HEK293T (cell line): ENCODE measurements around the gene ACP5.
A peak's percentile ranks its signal among the peaks of the same experiment; 100 is the strongest.

Source experiments
- CTCF ChIA-PET: fragments of 350-600 bp; formaldehyde crosslinking; extraction: SDS; loops from one replicate; lab custom pipeline; 2021; ENCODE audit warnings: antibody characterized with exemption, inconsistent platforms; lab: Yijun Ruan, JAX
- POLR2A ChIA-PET: fragments of 350-600 bp; formaldehyde crosslinking; extraction: SDS; loops from one replicate; lab custom pipeline; 2020; ENCODE audit warnings: antibody characterized with exemption, inconsistent platforms; lab: Yijun Ruan, JAX
- DNase-seq: peaks from one replicate; pipeline ENCODE4 v3.0.0; 2012; ENCODE audit warnings: mixed read lengths; ENCODE audit errors: extremely low spot score
- ARNT ChIP-seq: fragments of 450-650 bp; IDR thresholded peaks from 2 replicates; pipeline ENCODE4 v1.6.1; 2017; ENCODE audit warnings: mild to moderate bottlenecking
- BHLHE40 ChIP-seq: fragments of 450-650 bp; IDR thresholded peaks from 2 replicates; pipeline ENCODE4 v1.6.1; 2016; ENCODE audit warnings: mild to moderate bottlenecking, moderate library complexity, borderline replicate concordance
- CTBP1 ChIP-seq: fragments of 450-650 bp; IDR thresholded peaks from 2 replicates; pipeline ENCODE4 v1.6.1; 2016; ENCODE audit warnings: borderline replicate concordance
- ELF4 ChIP-seq: fragments of 450-650 bp; IDR thresholded peaks from 2 replicates; pipeline ENCODE4 v1.6.1; 2017; ENCODE audit warnings: antibody characterized with exemption
- FOXA1 ChIP-seq: fragments of 450-650 bp; IDR thresholded peaks from 2 replicates; pipeline ENCODE4 v1.6.1; 2016; ENCODE audit warnings: mild to moderate bottlenecking
- FOXK2 ChIP-seq: fragments of 450-650 bp; IDR thresholded peaks from 2 replicates; pipeline ENCODE4 v1.6.1; 2016; ENCODE audit warnings: mild to moderate bottlenecking
- FOXM1 ChIP-seq: fragments of 450-650 bp; IDR thresholded peaks from 2 replicates; pipeline ENCODE4 v1.6.1; 2017; ENCODE audit warnings: mild to moderate bottlenecking, borderline replicate concordance
- HDGF ChIP-seq: fragments of 450-650 bp; IDR thresholded peaks from 2 replicates; pipeline ENCODE4 v1.6.1; 2017; ENCODE audit warnings: antibody characterized with exemption, borderline replicate concordance
- L3MBTL2 ChIP-seq: fragments of 450-650 bp; conservative IDR thresholded peaks from 2 replicates; pipeline ENCODE4 v1.6.1; 2016; ENCODE audit warnings: mild to moderate bottlenecking
- LEF1 ChIP-seq: fragments of 450-650 bp; IDR thresholded peaks from 2 replicates; pipeline ENCODE4 v1.6.1; 2017; ENCODE audit warnings: mild to moderate bottlenecking, borderline replicate concordance
- NFRKB ChIP-seq: fragments of 450-650 bp; IDR thresholded peaks from 2 replicates; pipeline ENCODE4 v1.6.1; 2016; ENCODE audit warnings: mild to moderate bottlenecking, moderate library complexity
- SP1 ChIP-seq: fragments of 450-650 bp; IDR thresholded peaks from 2 replicates; pipeline ENCODE4 v1.6.1; 2017
- SUZ12 ChIP-seq: fragments of 450-650 bp; IDR thresholded peaks from 2 replicates; pipeline ENCODE4 v1.6.1; 2016; ENCODE audit warnings: mild to moderate bottlenecking
- TARDBP ChIP-seq: fragments of 450-650 bp; IDR thresholded peaks from 2 replicates; pipeline ENCODE4 v1.6.1; 2016
- ZNF384 ChIP-seq: fragments of 450-650 bp; IDR thresholded peaks from 2 replicates; pipeline ENCODE4 v1.6.1; 2016
- TF ChIP-seq, protein P1 (sequence below): fragments of 450-650 bp; IDR thresholded peaks from 2 replicates; pipeline ENCODE4 v1.6.1; 2016

The ACP5 gene

DNA sequence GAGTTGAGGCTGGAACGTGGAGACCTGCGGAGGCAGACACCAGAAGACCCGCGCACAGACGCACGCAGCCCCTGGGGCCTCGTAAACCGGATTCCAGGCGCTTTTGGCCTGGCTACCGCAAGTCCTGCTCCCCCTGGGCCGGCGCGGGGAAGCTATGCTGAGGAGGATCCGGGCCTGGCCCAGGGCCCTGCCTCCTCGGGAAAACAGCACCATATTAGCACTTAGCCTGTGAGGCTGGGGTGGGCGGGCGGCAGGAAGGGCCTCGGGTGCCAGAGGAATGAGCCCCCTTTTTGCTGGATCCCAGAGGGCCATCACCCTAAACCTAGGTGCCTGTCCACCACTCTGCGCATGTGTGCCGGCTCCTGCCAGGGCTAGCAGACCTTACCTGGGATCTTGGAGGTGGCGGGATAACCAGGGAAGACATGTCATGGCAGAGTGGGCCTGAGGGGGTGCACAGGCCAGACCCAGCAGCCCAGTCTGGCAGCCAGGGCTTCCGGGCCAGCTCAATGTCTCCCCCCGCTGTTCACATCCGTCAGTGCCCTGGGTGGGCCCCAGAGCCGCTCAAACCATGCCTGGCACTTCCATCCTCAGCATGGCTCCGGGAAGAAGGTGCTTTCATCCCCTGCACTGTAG is 25.7 kb downstream of the ACP5 start:
- CTCF ChIA-PET: interaction anchor here (0.9 kb wide), 1 partner anchor 23 kb away, joined by 3 read pairs; the partner anchor contains the start of gene ECSIT
- POLR2A ChIA-PET: no interaction called here
- TF ChIP-seq FOXK2 (no peak), CTBP1 (no peak)
- peak; percentile 59 for DNase-seq

DNA sequence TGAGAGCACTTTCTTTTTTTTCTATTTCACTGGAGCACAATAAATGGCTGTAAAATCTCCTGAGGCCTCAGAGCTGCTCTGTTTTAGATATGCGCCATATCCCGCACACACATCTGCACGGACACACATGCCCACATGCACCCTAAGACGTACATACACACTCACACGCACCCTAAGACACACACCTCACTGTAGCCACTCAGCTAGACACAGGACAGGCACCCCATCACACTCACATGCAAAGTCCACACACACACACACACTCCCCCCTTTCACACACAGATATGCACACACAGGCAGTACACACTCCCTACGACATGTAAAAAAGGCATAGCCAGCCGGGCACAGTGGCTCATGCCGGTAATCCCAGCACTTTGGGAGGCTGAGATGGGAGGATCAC is 27.2 kb downstream of the ACP5 start:
- CTCF ChIA-PET: no interaction called here
- POLR2A ChIA-PET: no interaction called here
- no peak for DNase-seq
- TF ChIP-seq, protein P1, sequence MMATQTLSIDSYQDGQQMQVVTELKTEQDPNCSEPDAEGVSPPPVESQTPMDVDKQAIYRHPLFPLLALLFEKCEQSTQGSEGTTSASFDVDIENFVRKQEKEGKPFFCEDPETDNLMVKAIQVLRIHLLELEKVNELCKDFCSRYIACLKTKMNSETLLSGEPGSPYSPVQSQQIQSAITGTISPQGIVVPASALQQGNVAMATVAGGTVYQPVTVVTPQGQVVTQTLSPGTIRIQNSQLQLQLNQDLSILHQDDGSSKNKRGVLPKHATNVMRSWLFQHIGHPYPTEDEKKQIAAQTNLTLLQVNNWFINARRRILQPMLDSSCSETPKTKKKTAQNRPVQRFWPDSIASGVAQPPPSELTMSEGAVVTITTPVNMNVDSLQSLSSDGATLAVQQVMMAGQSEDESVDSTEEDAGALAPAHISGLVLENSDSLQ: no peak
- TF ChIP-seq NFRKB (no peak), ARNT (no peak), LEF1 (no peak), CTBP1 (no peak), FOXK2 (no peak), HDGF (no peak), SUZ12 (no peak), FOXM1 (no peak), FOXA1 (no peak), BHLHE40 (no peak), TARDBP (no peak)

DNA sequence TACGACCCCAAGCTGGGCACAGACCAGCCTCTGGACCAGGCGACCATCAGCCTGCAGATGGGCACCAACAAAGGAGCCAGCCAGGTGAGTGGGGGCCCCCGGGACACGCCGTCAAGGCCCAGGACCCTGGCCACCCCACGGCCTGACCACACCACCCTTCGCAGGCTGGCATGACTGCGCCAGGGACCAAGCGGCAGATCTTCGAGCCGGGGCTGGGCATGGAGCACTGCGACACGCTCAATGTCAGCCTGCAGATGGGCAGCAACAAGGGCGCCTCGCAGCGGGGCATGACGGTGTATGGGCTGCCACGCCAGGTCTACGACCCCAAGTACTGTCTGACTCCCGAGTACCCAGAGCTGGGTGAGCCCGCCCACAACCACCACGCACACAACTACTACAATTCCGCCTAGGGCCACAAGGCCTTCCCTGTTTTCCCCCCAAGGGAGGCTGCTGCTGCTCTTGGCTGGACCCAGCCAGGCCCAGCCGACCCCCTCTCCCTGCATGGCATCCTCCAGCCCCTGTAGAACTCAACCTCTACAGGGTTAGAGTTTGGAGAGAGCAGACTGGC is 28.0 kb downstream of the ACP5 start:
- POLR2A ChIA-PET: no interaction called here
- TF ChIP-seq ELF4 (no peak), FOXA1 (no peak)
- no peak for DNase-seq
- CTCF ChIA-PET: no interaction called here

DNA sequence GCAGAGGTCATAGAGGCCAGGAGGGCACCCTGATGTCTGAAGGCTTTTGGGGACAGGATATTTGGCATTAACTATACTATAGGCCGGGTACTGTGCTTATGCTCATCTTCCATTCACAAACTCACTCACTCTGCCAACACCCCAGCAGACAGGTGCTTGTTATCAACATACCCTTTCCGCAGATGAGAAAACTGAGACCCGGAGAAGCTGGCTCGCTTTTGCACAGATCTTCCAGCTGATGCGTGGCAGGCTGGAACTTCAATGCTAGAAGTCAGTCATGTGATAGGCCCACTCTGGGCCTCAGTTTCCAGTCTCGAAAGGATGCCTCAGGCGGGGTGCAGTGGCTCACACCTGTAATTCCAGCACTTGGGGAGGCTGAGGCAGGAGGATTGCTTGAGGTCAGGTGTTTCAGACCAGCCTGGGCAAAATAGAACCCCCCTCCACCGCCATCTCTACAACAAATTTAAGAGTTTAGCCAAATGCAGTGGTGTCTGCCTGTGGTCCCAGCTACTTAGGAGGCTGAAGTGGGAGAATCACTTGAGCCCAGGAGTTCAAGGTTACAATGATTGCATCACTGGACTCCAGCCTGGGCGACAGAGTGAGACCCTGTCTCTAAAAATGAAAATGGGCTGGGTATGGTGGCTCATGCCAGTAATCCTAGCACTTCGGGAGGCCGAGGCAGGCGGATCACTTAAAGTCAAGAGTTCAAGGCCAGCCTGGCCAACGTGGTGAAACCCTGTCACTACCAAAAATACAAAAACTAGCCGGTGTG is 29.3 kb downstream of the ACP5 start:
- POLR2A ChIA-PET: interaction anchor here (0.7 kb wide), 1 partner anchor 18 kb away, joined by 3 read pairs; no protein-coding TSS in a partner anchor
- no peak for TF ChIP-seq ARNT
- no peak for TF ChIP-seq TARDBP
- TF ChIP-seq ZNF384: no peak
- TF ChIP-seq BHLHE40: no peak
- no peak for TF ChIP-seq FOXA1
- TF ChIP-seq NFRKB: no peak
- TF ChIP-seq L3MBTL2: no peak
- no peak for TF ChIP-seq LEF1
- TF ChIP-seq SP1: no peak
- TF ChIP-seq FOXM1: no peak
- no peak for TF ChIP-seq SUZ12
- TF ChIP-seq, protein P1: no peak
- TF ChIP-seq ELF4: no peak
- no peak for TF ChIP-seq FOXK2
- TF ChIP-seq HDGF: no peak
- DNase-seq: no peak
- CTCF ChIA-PET: interaction anchor here (0.8 kb wide), 1 partner anchor 179 kb away, joined by 3 read pairs; no protein-coding TSS in a partner anchor

DNA sequence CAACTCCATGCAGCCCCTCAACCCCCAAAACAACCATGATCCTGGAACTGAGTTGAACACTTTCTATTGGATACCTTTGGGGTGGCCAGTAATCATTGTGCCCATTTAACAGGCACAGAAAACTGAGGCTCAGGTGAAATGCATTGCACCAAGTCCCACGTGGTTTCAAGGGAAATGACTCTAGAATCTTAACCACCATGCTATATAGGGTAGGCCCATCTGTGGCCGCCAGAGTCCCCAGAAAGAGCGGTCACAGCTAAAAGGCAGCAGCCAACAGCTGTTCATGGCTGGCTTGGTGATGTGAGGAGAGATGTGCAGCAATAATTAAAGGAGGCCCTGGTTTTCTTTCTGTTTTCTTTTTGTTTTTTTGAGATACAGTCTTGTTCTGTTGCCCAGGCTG is 36.2 kb downstream of the ACP5 start:
- TF ChIP-seq NFRKB (no peak), ARNT (no peak), ZNF384 (no peak), FOXM1 (no peak), SUZ12 (no peak), ELF4 (no peak), SP1 (no peak), LEF1 (no peak), L3MBTL2 (no peak)
- TF ChIP-seq, protein P1: no peak
- CTCF ChIA-PET: no interaction called here
- POLR2A ChIA-PET: interaction anchor here (1.3 kb wide), 1 partner anchor 17 kb away, joined by 6 read pairs; the partner anchor contains the start of gene ELOF1
- DNase-seq: no peak

DNA sequence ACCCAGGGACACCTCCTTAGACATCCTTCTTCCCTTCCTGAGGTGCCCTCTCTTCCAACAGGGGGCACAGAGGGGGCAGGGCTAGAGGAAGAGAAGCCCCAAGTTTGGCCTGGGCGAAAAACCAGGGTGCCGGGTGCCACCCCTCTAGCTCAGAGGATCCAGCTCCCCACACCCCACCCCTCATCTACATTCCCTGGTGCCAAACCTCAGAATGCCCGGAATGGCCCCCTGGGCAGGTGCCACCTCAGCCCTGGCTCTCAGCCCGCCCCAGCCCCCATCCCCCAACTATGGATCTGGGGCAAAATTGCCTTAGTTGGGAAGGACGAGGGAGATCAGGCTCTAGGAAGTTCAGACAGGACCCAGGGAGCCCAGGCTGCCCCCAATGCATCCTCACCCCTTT is 36.8 kb downstream of the ACP5 start:
- TF ChIP-seq ZNF384: no peak
- TF ChIP-seq HDGF: no peak
- no peak for TF ChIP-seq FOXA1
- TF ChIP-seq, protein P1: no peak
- no peak for TF ChIP-seq SP1
- no peak for TF ChIP-seq ARNT
- no peak for TF ChIP-seq LEF1
- no peak for TF ChIP-seq FOXK2
- TF ChIP-seq FOXM1: no peak
- TF ChIP-seq SUZ12: no peak
- TF ChIP-seq BHLHE40: no peak
- TF ChIP-seq CTBP1: no peak
- TF ChIP-seq ELF4: no peak
- TF ChIP-seq NFRKB: no peak
- no peak for TF ChIP-seq L3MBTL2
- POLR2A ChIA-PET: interaction anchor here (1.3 kb wide), 1 partner anchor 18 kb away, joined by 6 read pairs; the partner anchor contains the start of gene ELOF1
- CTCF ChIA-PET: no interaction called here
- DNase-seq: no peak
